Ovary (tissue), 9 donors: ENCODE data around the gene RBP5. TPM values are rescaled to one million over a fixed set of nuclear protein-coding genes. Genes with fewer than 3 reads are reported as not detected.
A peak's percentile ranks its signal among the peaks of the same experiment; 100 is the strongest.

Experiments used
- DNase-seq, 5 donors: peaks; one replicate each; pipeline ENCODE4 v3.0.0-alpha.2; 2019 to 2020
- H3K27ac ChIP-seq, 2 donors: fragments of 200-600 bp; one replicate each; pipeline versions ENCODE4 v1.5.1 to v1.8.0; 2019 to 2022
- H3K27me3 ChIP-seq: fragments of 200-600 bp; one replicate; pipeline ENCODE4 v1.8.0; 2022
- H3K36me3 ChIP-seq: fragments of 200-600 bp; sonication (generic); one replicate; pipeline ENCODE4 v1.5.1; 2019
- H3K4me1 ChIP-seq: one replicate; pipeline ENCODE4 v1.8.1; 2013; ENCODE audit warnings: mild to moderate bottlenecking, moderate library complexity; ENCODE audit not compliant: insufficient read depth
- H3K4me3 ChIP-seq: fragments of 200-600 bp; sonication (generic); one replicate; pipeline ENCODE4 v1.5.1; 2017
- H3K9me3 ChIP-seq, 2 donors: fragments of 200-600 bp in 1 of 2; sonication (generic) in 1 of 2; one replicate each; pipeline versions ENCODE4 v1.5.1 to v1.8.1; 2013 to 2019; ENCODE audit warnings: mild to moderate bottlenecking in 1 of 2, moderate library complexity in 1 of 2
- CTCF ChIP-seq, 3 donors: fragments of 450-650 bp in 2 of 3; fragments of 200-600 bp in 1 of 3; IDR thresholded peaks; one replicate each; pipeline versions ENCODE4 v1.5.1 to v1.8.0; 2016 to 2022; ENCODE audit warnings: antibody characterized with exemption in 3 of 3, mild to moderate bottlenecking in 1 of 3
- EP300 ChIP-seq: sonication (generic); formaldehyde crosslinking; IDR thresholded peaks from one replicate; pipeline ENCODE4 v1.6.1; 2017; ENCODE audit warnings: antibody characterized with exemption
- POLR2A ChIP-seq: fragments of 450-650 bp; IDR thresholded peaks from one replicate; pipeline ENCODE4 v1.6.1; 2017; ENCODE audit warnings: antibody characterized with exemption, mild to moderate bottlenecking, moderate library complexity
- WGBS, 3 donors: extraction: QIAGEN DNeasy Blood & Tissue Kit in 1 of 3; methylation state at CpG; one replicate each; pipeline versions ENCODE4 v1.1.5 to v1.1.7; 2013 to 2017; 5-methylcytosine and 5-hydroxymethylcytosine counted together
- intact Hi-C, 4 donors: fragments of 100-400 bp; cut with DNase I; formaldehyde crosslinking; loops; one replicate each; pipeline versions ENCODE4 v1.11.0 to v1.15.1; 2022 to 2023
- polyA plus RNA-seq, 2 donors: library from polyadenylated mRNA; stranded (reverse); fragments of 200-250 nt in 1 of 2; fragments of 350-450 nt in 1 of 2; fragmentation: Illumina TruSeq in 1 of 2; extraction: RNeasy Lipid Tissue Mini Kit (QIAGEN cat#74804) in 1 of 2; gene quantifications; one replicate each; pipeline ENCODE4 v1.2.3, GENCODE V29; 2013 to 2014
- total RNA-seq, 7 donors: library from RNA; depleted of rRNA in 2 of 7; stranded (reverse); fragments of >200 nt in 2 of 7; fragmentation: NEBNext Ultra II Directional in 3 of 7; extraction: Animal tissue kit (Norgen Biotek cat#: 25700) in 3 of 7; gene quantifications; one replicate each; pipeline versions ENCODE4 v1.1.0 to v1.2.4, GENCODE V29; 2016 to 2023
- donor health status: DM: no; HTN: no; CAD: no; lungs with moderate emphysema.
- donor health status: DM: no; HTN: no; CAD: no.
- donor health status: Bipolar disorder and iron deficiency.
- donor health status: DM: yes; HTN: yes; CAD: no.
- donor health status: DM: no; HTN: no; CAD: no.
- donor health status: DM: yes; HTN: yes; CAD: no.

Gene RBP5
- total and polyA plus RNA-seq, 9 donors: 1.2 to 17.3 (median 6.1) TPM

- Histone ChIP-seq H3K36me3 (no peaks in the 10 kb centered on the region), H3K27me3 (no peaks in the 10 kb centered on the region), H3K9me3 (no peaks in the 10 kb centered on the region), H3K4me1 (peaks cover 7% of the 10 kb centered on the region), H3K27ac (no peak overlapping the region), H3K4me3 (no peak overlapping the region)
- peak in 3 of 5 donors; percentile 41 to 60 (median 50) for DNase-seq
- intact Hi-C loops: no loop called here
- WGBS, 3 donors: 79 to 84% (median 83%) methylated on average over 14 of the region's 14 CpGs
- TF ChIP-seq CTCF (IDR thresholded peaks at IDR 0.05): no peak
- TF ChIP-seq POLR2A: no peak
- no peak for TF ChIP-seq EP300
Observed at GRCh38 chr12:7081037-7081436, 47.7 kb downstream of the RBP5 start.

GRCh38 chr12:7079826-7080125 is 48.9 kb downstream of the RBP5 start:
- no peak overlapping the region for H3K4me3 ChIP-seq
- no peak for DNase-seq
- H3K27ac ChIP-seq: peak overlapping the region; percentile 65 to 71
- no peak for TF ChIP-seq CTCF (IDR thresholded peaks at IDR 0.05)
- no peak for TF ChIP-seq EP300
- no peaks in the 10 kb centered on the region for H3K36me3 ChIP-seq
- H3K4me1 ChIP-seq: peaks cover 7% of the 10 kb centered on the region
- intact Hi-C loops: no loop called here
- no peaks in the 10 kb centered on the region for H3K9me3 ChIP-seq
- H3K27me3 ChIP-seq: no peaks in the 10 kb centered on the region

- H3K9me3 ChIP-seq: no peaks in the 10 kb centered on the region
- no peak overlapping the region for H3K4me3 ChIP-seq
- intact Hi-C loops: no loop called here
- no peaks in the 10 kb centered on the region for H3K27me3 ChIP-seq
- TF ChIP-seq CTCF (IDR thresholded peaks at IDR 0.05): no peak
- TF ChIP-seq POLR2A: no peak
- TF ChIP-seq EP300: no peak
- H3K4me1 ChIP-seq: peaks cover 7% of the 10 kb centered on the region
- no peak for DNase-seq
- 59 to 72% (median 65%) methylated on average over 4 of the region's 4 CpGs for WGBS, 3 donors
- H3K27ac ChIP-seq: no peak overlapping the region
- no peaks in the 10 kb centered on the region for H3K36me3 ChIP-seq
Observed at GRCh38 chr12:7078163-7078562, 50.5 kb downstream of the RBP5 start.

GRCh38 chr12:7076493-7076892 is 52.2 kb downstream of the RBP5 start:
- TF ChIP-seq EP300 (no peak), CTCF (IDR thresholded peaks at IDR 0.05) (no peak), POLR2A (no peak)
- no peak for DNase-seq
- Histone ChIP-seq H3K9me3 (no peaks in the 10 kb centered on the region), H3K27me3 (no peaks in the 10 kb centered on the region), H3K27ac (no peak overlapping the region), H3K36me3 (no peaks in the 10 kb centered on the region), H3K4me3 (no peak overlapping the region), H3K4me1 (peaks cover 6% of the 10 kb centered on the region)
- intact Hi-C loops: no loop called here
- 93 to 96% (median 96%) methylated on average over 4 of the region's 4 CpGs for WGBS, 3 donors

- intact Hi-C loops: no loop called here
- Histone ChIP-seq H3K27me3 (no peaks in the 10 kb centered on the region), H3K27ac (no peak overlapping the region), H3K36me3 (no peaks in the 10 kb centered on the region), H3K9me3 (no peaks in the 10 kb centered on the region), H3K4me1 (peaks cover 6% of the 10 kb centered on the region), H3K4me3 (no peak overlapping the region)
- WGBS, 3 donors: 35 to 62% (median 54%) methylated on average over 3 of the region's 3 CpGs
- DNase-seq: no peak
- TF ChIP-seq EP300: no peak
Observed at GRCh38 chr12:7075939-7076338, 52.8 kb downstream of the RBP5 start.
